GM19438 (cell line): ENCODE data around the gene THOC3.
"Not testable (repeated sequence)": the region's sequence is repeated elsewhere in the genome, so short reads cannot be mapped to it uniquely, and the experiment has no call there.

Source experiments
- ATAC-seq: cut with Tn5 transposase; IDR thresholded peaks from one replicate; pipeline ENCODE4 v1.9.1; 2021; ENCODE audit warnings: low read depth; ENCODE audit not compliant: unreplicated experiment

THOC3 gene

GRCh38 chr5:175967471-175968372, at the start of gene THOC3:
Gene THOC3, minus strand, starts transcription at chr5:175968315. Its CDS starts 107 bp downstream, at chr5:175968208.
- peak; percentile 98 for ATAC-seq

- not testable (repeated sequence) for ATAC-seq
Measured at GRCh38 chr5:176017324-176017723, 49.2 kb upstream of the THOC3 start.

GRCh38 chr5:176014360-176014759, 46.2 kb upstream of the THOC3 start:
- ATAC-seq, result not testable (repeated sequence)

GRCh38 chr5:176011088-176011487, 43.0 kb upstream of the THOC3 start:
- ATAC-seq, result not testable (repeated sequence)

GRCh38 chr5:176010202-176010601, 42.1 kb upstream of the THOC3 start:
- ATAC-seq, result not testable (repeated sequence)

GRCh38 chr5:176007220-176007619, 39.1 kb upstream of the THOC3 start:
- ATAC-seq, result not testable (repeated sequence)

- ATAC-seq, result not testable (repeated sequence)
Measured at GRCh38 chr5:176006819-176007218, 38.7 kb upstream of the THOC3 start.

- not testable (repeated sequence) for ATAC-seq
Measured at GRCh38 chr5:175997979-175998378, 29.9 kb upstream of the THOC3 start.

- ATAC-seq, result not testable (repeated sequence)
Measured at GRCh38 chr5:175997495-175997894, 29.4 kb upstream of the THOC3 start.

- ATAC-seq, result not testable (repeated sequence)
Measured at GRCh38 chr5:175996791-175997190, 28.7 kb upstream of the THOC3 start.

GRCh38 chr5:175995506-175995905, 27.4 kb upstream of the THOC3 start:
- ATAC-seq, result not testable (repeated sequence)

GRCh38 chr5:175979371-175979995, 11.4 kb upstream of the THOC3 start:
- ATAC-seq, result not testable (repeated sequence)

- ATAC-seq, result peak; percentile 40
Measured at GRCh38 chr5:175968381-175968780, 266 bp upstream of the THOC3 start.

- not testable (repeated sequence) for ATAC-seq
Measured at GRCh38 chr5:175962329-175962728, 5.8 kb downstream of the THOC3 start.

GRCh38 chr5:175960228-175960627, 7.9 kb downstream of the THOC3 start:
- ATAC-seq, result not testable (repeated sequence)

- ATAC-seq, result not testable (repeated sequence)
Measured at GRCh38 chr5:175958515-175958914, 9.6 kb downstream of the THOC3 start.

GRCh38 chr5:175954107-175954506, 14.0 kb downstream of the THOC3 start:
- not testable (repeated sequence) for ATAC-seq

GRCh38 chr5:175952810-175953209, 15.3 kb downstream of the THOC3 start:
- ATAC-seq, result not testable (repeated sequence)

- peak; percentile 56 for ATAC-seq
Measured at GRCh38 chr5:175951339-175951969, 16.7 kb downstream of the THOC3 start.

- ATAC-seq, result not testable (repeated sequence)
Measured at GRCh38 chr5:175948329-175949108, 19.6 kb downstream of the THOC3 start.
